HG03354 (cell line): ENCODE data around the gene SMIM44.
"Not testable (repeated sequence)": the region's sequence is repeated elsewhere in the genome, so short reads cannot be mapped to it uniquely, and the experiment has no call there.

ENCODE experiments used
- ATAC-seq: cut with Tn5 transposase; IDR thresholded peaks from one replicate; pipeline ENCODE4 v1.9.1; 2021; ENCODE audit warnings: mild to moderate bottlenecking; ENCODE audit not compliant: unreplicated experiment, poor library complexity, severe bottlenecking

SMIM44 gene

GRCh38 chr19:3483226-3483628 is at the start of gene SMIM44:
Gene SMIM44 (minus strand): TSS chr19:3483441. CDS start chr19:3483403, 38 bp downstream.
- ATAC-seq = no peak

GRCh38 chr19:3533033-3533432 is 49.8 kb upstream of the SMIM44 start:
- no peak for ATAC-seq

GRCh38 chr19:3532154-3532786 is 49.0 kb upstream of the SMIM44 start:
- ATAC-seq = no peak

- no peak for ATAC-seq
These were observed 48.5 kb upstream of the SMIM44 start for GRCh38 chr19:3531716-3532115.

GRCh38 chr19:3530389-3530788 is 47.1 kb upstream of the SMIM44 start:
- ATAC-seq = no peak

- ATAC-seq = not testable (repeated sequence)
These were observed 46.1 kb upstream of the SMIM44 start for GRCh38 chr19:3529299-3529698.

- ATAC-seq = no peak
These were observed 45.4 kb upstream of the SMIM44 start for GRCh38 chr19:3528539-3529211.

GRCh38 chr19:3528080-3528479 is 44.8 kb upstream of the SMIM44 start:
- ATAC-seq = no peak

GRCh38 chr19:3527238-3527910 is 44.1 kb upstream of the SMIM44 start:
- ATAC-seq = no peak

- ATAC-seq = no peak
These were observed 43.4 kb upstream of the SMIM44 start for GRCh38 chr19:3526507-3527237.

- ATAC-seq = no peak
These were observed 41.7 kb upstream of the SMIM44 start for GRCh38 chr19:3524904-3525451.

- ATAC-seq = no peak
These were observed 41.0 kb upstream of the SMIM44 start for GRCh38 chr19:3524078-3524842.

GRCh38 chr19:3523361-3524077 is 40.3 kb upstream of the SMIM44 start:
- no peak for ATAC-seq

GRCh38 chr19:3522421-3523360 is 39.5 kb upstream of the SMIM44 start:
- no peak for ATAC-seq

- ATAC-seq = no peak
These were observed 37.8 kb upstream of the SMIM44 start for GRCh38 chr19:3521104-3521445.

GRCh38 chr19:3520166-3521103 is 37.2 kb upstream of the SMIM44 start:
- no peak for ATAC-seq

- ATAC-seq = no peak
These were observed 35.9 kb upstream of the SMIM44 start for GRCh38 chr19:3519126-3519525.
